Measurements from ENCODE around the gene FHAD1.

GRCh38 chr1:15349133-15349532, 102.1 kb downstream of the FHAD1 start:
- TF ChIP-seq, protein P1, sequence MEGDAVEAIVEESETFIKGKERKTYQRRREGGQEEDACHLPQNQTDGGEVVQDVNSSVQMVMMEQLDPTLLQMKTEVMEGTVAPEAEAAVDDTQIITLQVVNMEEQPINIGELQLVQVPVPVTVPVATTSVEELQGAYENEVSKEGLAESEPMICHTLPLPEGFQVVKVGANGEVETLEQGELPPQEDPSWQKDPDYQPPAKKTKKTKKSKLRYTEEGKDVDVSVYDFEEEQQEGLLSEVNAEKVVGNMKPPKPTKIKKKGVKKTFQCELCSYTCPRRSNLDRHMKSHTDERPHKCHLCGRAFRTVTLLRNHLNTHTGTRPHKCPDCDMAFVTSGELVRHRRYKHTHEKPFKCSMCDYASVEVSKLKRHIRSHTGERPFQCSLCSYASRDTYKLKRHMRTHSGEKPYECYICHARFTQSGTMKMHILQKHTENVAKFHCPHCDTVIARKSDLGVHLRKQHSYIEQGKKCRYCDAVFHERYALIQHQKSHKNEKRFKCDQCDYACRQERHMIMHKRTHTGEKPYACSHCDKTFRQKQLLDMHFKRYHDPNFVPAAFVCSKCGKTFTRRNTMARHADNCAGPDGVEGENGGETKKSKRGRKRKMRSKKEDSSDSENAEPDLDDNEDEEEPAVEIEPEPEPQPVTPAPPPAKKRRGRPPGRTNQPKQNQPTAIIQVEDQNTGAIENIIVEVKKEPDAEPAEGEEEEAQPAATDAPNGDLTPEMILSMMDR (IDR thresholded peaks at IDR 0.05; ENCODE audit: low read depth, low read length), result no peak
- no peak for TF ChIP-seq EZH2phosphoT487 (IDR thresholded peaks at IDR 0.05; ENCODE audit: low read depth)
